IMR-90 (cell line): ENCODE results near the gene CD72. TPM values are rescaled to one million over a fixed set of nuclear protein-coding genes. Genes with fewer than 3 reads are reported as not detected.

Experiments used
- ATAC-seq: fragments of 200-7000 bp; cut with Tn5 transposase; 2 replicates; pipeline ENCODE4 v1.9.1; 2020; ENCODE audit warnings: low read depth, mild to moderate bottlenecking, moderate library complexity
- BruUV-seq: library from RNA; stranded (reverse); fragments of 400-500 nt; replicated peaks from 2 replicates; lab custom pipeline; 2021; lab: Mats Ljungman, UMichigan
- CTCF ChIA-PET: fragments of 300-600 bp; formaldehyde crosslinking; extraction: SDS; loops from one replicate; lab custom pipeline; 2021; ENCODE audit warnings: antibody characterized with exemption; lab: Yijun Ruan, JAX
- POLR2A ChIA-PET: fragments of 300-600 bp; sonication (Branson Sonifier 250); formaldehyde crosslinking; loops from one replicate; lab custom pipeline; 2022; ENCODE audit warnings: antibody characterized with exemption; ENCODE audit not compliant: unreplicated experiment; lab: Charles Lee
- DNase-seq: peaks from one replicate; pipeline ENCODE4 v3.0.0; 2013
- H2AFZ ChIP-seq: replicated peaks from 2 replicates; pipeline ENCODE3; 2013; ENCODE audit warnings: low read length, mild to moderate bottlenecking; ENCODE audit not compliant: poor library complexity
- H2AK5ac ChIP-seq: 2 replicates; pipeline ENCODE4 v1.6.1; 2013; ENCODE audit warnings: low read depth, low read length, inconsistent platforms
- H2AK9ac ChIP-seq: replicated peaks from 2 replicates; pipeline ENCODE3; 2013; ENCODE audit warnings: mild to moderate bottlenecking, low read depth, low read length, moderate library complexity; ENCODE audit not compliant: poor library complexity
- H2BK120ac ChIP-seq: 2 replicates; pipeline ENCODE4 v1.6.1; 2013; ENCODE audit warnings: low read depth, low read length, inconsistent platforms
- H2BK15ac ChIP-seq: 3 replicates; pipeline ENCODE4 v1.6.1; 2013; ENCODE audit warnings: low read depth, low read length, inconsistent platforms
- H2BK20ac ChIP-seq: 2 replicates; pipeline ENCODE4 v1.6.1; 2013; ENCODE audit warnings: low read depth, mild to moderate bottlenecking, inconsistent platforms, low read length, moderate library complexity
- H2BK5ac ChIP-seq: 2 replicates; pipeline ENCODE4 v1.6.1; 2013; ENCODE audit warnings: mild to moderate bottlenecking, low read depth, low read length, inconsistent platforms; ENCODE audit not compliant: poor library complexity, severe bottlenecking
- H3K14ac ChIP-seq: replicated peaks from 2 replicates; pipeline ENCODE4 v1.6.1; 2013; ENCODE audit warnings: low read depth, low read length, inconsistent platforms
- H3K18ac ChIP-seq: 2 replicates; pipeline ENCODE4 v1.6.1; 2013; ENCODE audit warnings: low read depth, low read length, control low read depth
- H3K23ac ChIP-seq: 2 replicates; pipeline ENCODE4 v1.6.1; 2013; ENCODE audit warnings: low read depth, low read length, inconsistent platforms
- H3K27ac ChIP-seq: 2 replicates; pipeline ENCODE4 v1.5.1; 2013; ENCODE audit warnings: mild to moderate bottlenecking, control low read depth, low read length; ENCODE audit not compliant: insufficient read depth
- H3K27me3 ChIP-seq: 2 replicates; pipeline ENCODE4 v1.6.1; 2013; ENCODE audit warnings: low read length; ENCODE audit not compliant: control insufficient read depth, insufficient read depth
- H3K36me3 ChIP-seq: 2 replicates; pipeline ENCODE4 v1.6.1; 2013; ENCODE audit warnings: low read length, mixed read lengths; ENCODE audit not compliant: control insufficient read depth, insufficient read depth
- H3K4ac ChIP-seq: 2 replicates; pipeline ENCODE4 v1.6.1; 2013; ENCODE audit warnings: low read depth, low read length, inconsistent platforms
- H3K4me1 ChIP-seq: 2 replicates; pipeline ENCODE4 v1.6.1; 2013; ENCODE audit warnings: low read length, mixed read lengths; ENCODE audit not compliant: control insufficient read depth, insufficient read depth
- H3K4me2 ChIP-seq: 2 replicates; pipeline ENCODE4 v1.6.1; 2013; ENCODE audit warnings: low read depth, mild to moderate bottlenecking, control low read depth, low read length, moderate library complexity
- H3K4me3 ChIP-seq: 2 replicates; pipeline ENCODE4 v1.5.1; 2013; ENCODE audit warnings: low read depth, mild to moderate bottlenecking, control low read depth, low read length, moderate library complexity; ENCODE audit not compliant: insufficient read depth
- H3K56ac ChIP-seq: 2 replicates; pipeline ENCODE4 v1.6.1; 2013; ENCODE audit warnings: low read length, inconsistent platforms; ENCODE audit not compliant: insufficient read depth; ENCODE audit errors: extremely low read depth
- H3K79me1 ChIP-seq, 2 experiments: 2 replicates each; pipeline ENCODE4 v1.6.1; 2013; ENCODE audit warnings: low read length in 2 of 2, inconsistent platforms in 1 of 2, low read depth in 1 of 2
- H3K9ac ChIP-seq: 2 replicates; pipeline ENCODE4 v1.6.1; 2013; ENCODE audit warnings: low read depth, low read length, control low read depth
- H3K9me1 ChIP-seq: 2 replicates; pipeline ENCODE4 v1.6.1; 2013; ENCODE audit warnings: low read length, inconsistent platforms; ENCODE audit not compliant: insufficient read depth
- H3K9me3 ChIP-seq: 2 replicates; pipeline ENCODE4 v1.6.1; 2013; ENCODE audit warnings: low read length; ENCODE audit not compliant: control insufficient read depth, insufficient read depth
- H4K20me1 ChIP-seq: 2 replicates; pipeline ENCODE4 v1.6.1; 2013; ENCODE audit warnings: low read length, inconsistent platforms; ENCODE audit not compliant: insufficient read depth
- H4K5ac ChIP-seq: 2 replicates; pipeline ENCODE4 v1.6.1; 2013; ENCODE audit warnings: mild to moderate bottlenecking, low read depth, low read length, control low read depth
- H4K8ac ChIP-seq, 2 experiments: 2 replicates each; pipeline ENCODE4 v1.6.1; 2013; ENCODE audit warnings: low read depth in 2 of 2, low read length in 2 of 2, control low read depth in 1 of 2, inconsistent platforms in 1 of 2
- H4K91ac ChIP-seq: 2 replicates; pipeline ENCODE4 v1.6.1; 2013; ENCODE audit warnings: low read depth, low read length, inconsistent platforms; ENCODE audit not compliant: insufficient read depth
- BHLHE40 ChIP-seq: fragments of 150-350 bp; IDR thresholded peaks from 2 replicates; pipeline ENCODE4 v1.6.1; 2016; ENCODE audit warnings: mild to moderate bottlenecking, low read depth, low read length
- CEBPB ChIP-seq: IDR thresholded peaks from 2 replicates; pipeline ENCODE4 v1.6.1; 2012; ENCODE audit warnings: low read depth, low read length, improper control_type of control experiment
- FOS ChIP-seq: fragments of 150-350 bp; IDR thresholded peaks from 2 replicates; pipeline ENCODE4 v1.6.1; 2016; ENCODE audit warnings: low read depth, low read length
- MAFK ChIP-seq: IDR thresholded peaks from 2 replicates; pipeline ENCODE4 v1.6.1; 2012; ENCODE audit warnings: low read depth, low read length, improper control_type of control experiment
- MAZ ChIP-seq: IDR thresholded peaks from 2 replicates; pipeline ENCODE4 v1.6.1; 2012; ENCODE audit warnings: low read depth, mild to moderate bottlenecking, low read length, improper control_type of control experiment, moderate library complexity, borderline replicate concordance
- MXI1 ChIP-seq: IDR thresholded peaks from 2 replicates; pipeline ENCODE4 v1.6.1; 2012; ENCODE audit warnings: low read depth, mild to moderate bottlenecking, low read length, moderate library complexity, borderline replicate concordance
- NFE2L2 ChIP-seq: fragments of 150-350 bp; IDR thresholded peaks from 2 replicates; pipeline ENCODE4 v1.6.1; 2016; ENCODE audit warnings: low read depth, mild to moderate bottlenecking, low read length
- RAD21 ChIP-seq: IDR thresholded peaks from 2 replicates; pipeline ENCODE4 v1.6.1; 2012; ENCODE audit warnings: low read length, improper control_type of control experiment
- RCOR1 ChIP-seq: IDR thresholded peaks from 2 replicates; pipeline ENCODE4 v1.6.1; 2012; ENCODE audit warnings: mild to moderate bottlenecking, low read length, improper control_type of control experiment; ENCODE audit not compliant: insufficient replicate concordance
- SMC3 ChIP-seq: fragments of 150-350 bp; IDR thresholded peaks from 2 replicates; pipeline ENCODE4 v1.6.1; 2016; ENCODE audit warnings: low read depth, mild to moderate bottlenecking, antibody characterized with exemption, low read length, moderate library complexity
- WGBS, 2 experiments: methylation state at CpG; one replicate each; pipeline versions ENCODE4 v1.1.5 to v1.1.7; 2013; ENCODE audit warnings: missing lambda C conversion rate in 2 of 2; ENCODE audit not compliant: insufficient read length in 1 of 2; ENCODE audit errors: extremely low coverage in 2 of 2; 5-methylcytosine and 5-hydroxymethylcytosine counted together
- dilution Hi-C: fragments of 300-500 bp; cut with HindIII; formaldehyde crosslinking; loops from one replicate; pipeline ENCODE4 v1.14.3; 2018; ENCODE audit warnings: low sequenced_read_pairs; ENCODE audit not compliant: unreplicated experiment
- in situ Hi-C: fragments of 300-500 bp; cut with MboI; formaldehyde crosslinking; loops from 3 replicates; pipeline ENCODE4 v1.14.3; 2019; ENCODE audit warnings: low sequenced_read_pairs, inconsistent platforms, mixed read lengths
- intact Hi-C: fragments of 100-400 bp; cut with micrococcal nuclease; formaldehyde crosslinking; loops from 2 replicates; pipeline ENCODE4 v1.10.0; 2022
- polyA plus RNA-seq, 3 experiments: library from polyadenylated mRNA; depleted of rRNA; stranded (reverse); fragments of >200 nt; gene quantifications; 2 replicates each; pipeline ENCODE4 v1.2.3, GENCODE V29; 2012; ENCODE audit warnings: low replicate concordance in 1 of 3
- total RNA-seq: library from RNA; depleted of rRNA; stranded (reverse); fragments of >200 nt; gene quantifications from 2 replicates; pipeline ENCODE4 v1.2.3, GENCODE V29; 2012
- TF ChIP-seq, protein P1 (sequence below): fragments of 150-350 bp; IDR thresholded peaks from 2 replicates; pipeline ENCODE4 v1.6.1; 2016; ENCODE audit warnings: low read depth, mild to moderate bottlenecking, low read length, moderate library complexity, borderline replicate concordance
- TF ChIP-seq, protein P2 (sequence below): conservative IDR thresholded peaks from 2 replicates; pipeline ENCODE4 v1.5.1; 2012; ENCODE audit warnings: mild to moderate bottlenecking, low read depth, low read length, improper control_type of control experiment

CD72 gene
- total and polyA plus RNA-seq, 2 of the 4 experiments (the other 2 are of a cell fraction), result 0.36 to 0.58 TPM

GRCh38 chr9:35603986-35604577 lies 14.1 kb downstream of the CD72 start:
- H3K4me3 ChIP-seq, result peak overlapping the region; percentile 53
- H3K4me2 ChIP-seq, result peak overlapping the region; percentile 90
- BruUV-seq, result no TSS peak
- peak overlapping the region; percentile 75 for H3K27ac ChIP-seq
- H3K18ac ChIP-seq, result peak overlapping the region; percentile 70
- H3K23ac ChIP-seq, result peak overlapping the region; percentile 87; the same call in 1 of the 2 replicates
- ChIA-PET POLR2A (interaction anchor here (0.6 kb wide), 1 partner anchor 648 kb away, joined by 4 read pairs; no protein-coding TSS in a partner anchor), CTCF (interaction anchor here (0.8 to 1.6 kb wide), 7 partner anchors 12 to 493 kb away, joined by 3 to 4 read pairs (median 3); partner anchors contain the start of genes CCDC107 and RMRP)
- peaks cover 16% of the 10 kb centered on the region; the same call in 1 of the 2 replicates for H3K36me3 ChIP-seq
- H3K9ac ChIP-seq, result peak overlapping the region; percentile 66
- peaks cover 6% of the 10 kb centered on the region; the same call in 1 of the 2 replicates for H3K9me1 ChIP-seq
- peak overlapping the region; percentile 89 for H2BK5ac ChIP-seq
- peak overlapping the region; percentile 58; the same call in 1 of the 2 replicates for H4K91ac ChIP-seq
- dilution Hi-C loops, result no loop called here
- H4K20me1 ChIP-seq, result peaks cover 8% of the 10 kb centered on the region; the same call in 1 of the 2 replicates
- H2BK20ac ChIP-seq, result peak overlapping the region; percentile 40; the same call in 1 of the 2 replicates
- DNase-seq (peak; percentile 99), ATAC-seq (peak; percentile 94)
- H3K9me3 ChIP-seq, result no peaks in the 10 kb centered on the region
- in situ Hi-C loops, result no loop called here
- intact Hi-C loops, result loop anchor here (1.0 to 10.0 kb wide), 5 partner anchors 53 to 487 kb away; partner anchors contain the start of genes ATOSB, CCDC107, RMRP and TPM2
- 0% methylated on average over 32 of the region's 41 CpGs; no CpG with 5 or more reads in 1 of the 2 experiments for WGBS, 2 experiments
- no peaks in the 10 kb centered on the region for H3K27me3 ChIP-seq
- peak overlapping the region; percentile 90 for H3K14ac ChIP-seq
- H4K8ac ChIP-seq, result peak overlapping the region; percentile 74 to 97
- H3K4ac ChIP-seq, result peak overlapping the region; percentile 82
- peak overlapping the region; percentile 97 for H2AFZ ChIP-seq
- H2BK15ac ChIP-seq, result peak overlapping the region; percentile 64; the same call in 1 of the 3 replicates
- no peak overlapping the region for H3K56ac ChIP-seq
- H2BK120ac ChIP-seq, result peak overlapping the region; percentile 61
- H4K5ac ChIP-seq, result peak overlapping the region; percentile 62
- peaks cover 5% of the 10 kb centered on the region for H3K4me1 ChIP-seq
- H3K79me1 ChIP-seq, result peaks cover 9 to 28% of the 10 kb centered on the region in 2 experiments; a peak in 3 of 4 replicates
- peak overlapping the region; percentile 94 for H2AK9ac ChIP-seq
- H2AK5ac ChIP-seq, result 0 out of 2 replicates have a peak overlapping the region, but pooled peaks have one; percentile 10
- TF ChIP-seq FOS (no peak), RCOR1 (no peak), NFE2L2 (peak; percentile 53; the same call in 1 of the 2 replicates), BHLHE40 (0 out of 2 replicates have a peak, but pooled peaks have one; percentile 4), SMC3 (peak; percentile 51), MAZ (peak; percentile 89; the same call in 1 of the 2 replicates), CEBPB (no peak), MAFK (no peak), RAD21 (peak; percentile 62), MXI1 (peak; percentile 75)
- TF ChIP-seq, protein P1, sequence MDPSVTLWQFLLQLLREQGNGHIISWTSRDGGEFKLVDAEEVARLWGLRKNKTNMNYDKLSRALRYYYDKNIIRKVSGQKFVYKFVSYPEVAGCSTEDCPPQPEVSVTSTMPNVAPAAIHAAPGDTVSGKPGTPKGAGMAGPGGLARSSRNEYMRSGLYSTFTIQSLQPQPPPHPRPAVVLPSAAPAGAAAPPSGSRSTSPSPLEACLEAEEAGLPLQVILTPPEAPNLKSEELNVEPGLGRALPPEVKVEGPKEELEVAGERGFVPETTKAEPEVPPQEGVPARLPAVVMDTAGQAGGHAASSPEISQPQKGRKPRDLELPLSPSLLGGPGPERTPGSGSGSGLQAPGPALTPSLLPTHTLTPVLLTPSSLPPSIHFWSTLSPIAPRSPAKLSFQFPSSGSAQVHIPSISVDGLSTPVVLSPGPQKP, result no peak
- TF ChIP-seq, protein P2, sequence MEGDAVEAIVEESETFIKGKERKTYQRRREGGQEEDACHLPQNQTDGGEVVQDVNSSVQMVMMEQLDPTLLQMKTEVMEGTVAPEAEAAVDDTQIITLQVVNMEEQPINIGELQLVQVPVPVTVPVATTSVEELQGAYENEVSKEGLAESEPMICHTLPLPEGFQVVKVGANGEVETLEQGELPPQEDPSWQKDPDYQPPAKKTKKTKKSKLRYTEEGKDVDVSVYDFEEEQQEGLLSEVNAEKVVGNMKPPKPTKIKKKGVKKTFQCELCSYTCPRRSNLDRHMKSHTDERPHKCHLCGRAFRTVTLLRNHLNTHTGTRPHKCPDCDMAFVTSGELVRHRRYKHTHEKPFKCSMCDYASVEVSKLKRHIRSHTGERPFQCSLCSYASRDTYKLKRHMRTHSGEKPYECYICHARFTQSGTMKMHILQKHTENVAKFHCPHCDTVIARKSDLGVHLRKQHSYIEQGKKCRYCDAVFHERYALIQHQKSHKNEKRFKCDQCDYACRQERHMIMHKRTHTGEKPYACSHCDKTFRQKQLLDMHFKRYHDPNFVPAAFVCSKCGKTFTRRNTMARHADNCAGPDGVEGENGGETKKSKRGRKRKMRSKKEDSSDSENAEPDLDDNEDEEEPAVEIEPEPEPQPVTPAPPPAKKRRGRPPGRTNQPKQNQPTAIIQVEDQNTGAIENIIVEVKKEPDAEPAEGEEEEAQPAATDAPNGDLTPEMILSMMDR, result peak; percentile 82
